HEK293T (cell line): Measurements from ENCODE around the gene ZNF492.

ENCODE experiments used
- BHLHE40 ChIP-seq: fragments of 450-650 bp; IDR thresholded peaks from 2 replicates; pipeline ENCODE4 v1.6.1; 2016; ENCODE audit warnings: mild to moderate bottlenecking, moderate library complexity, borderline replicate concordance
- ELF4 ChIP-seq: fragments of 450-650 bp; IDR thresholded peaks from 2 replicates; pipeline ENCODE4 v1.6.1; 2017; ENCODE audit warnings: antibody characterized with exemption
- FOXK2 ChIP-seq: fragments of 450-650 bp; IDR thresholded peaks from 2 replicates; pipeline ENCODE4 v1.6.1; 2016; ENCODE audit warnings: mild to moderate bottlenecking
- FOXM1 ChIP-seq: fragments of 450-650 bp; IDR thresholded peaks from 2 replicates; pipeline ENCODE4 v1.6.1; 2017; ENCODE audit warnings: mild to moderate bottlenecking, borderline replicate concordance
- HDGF ChIP-seq: fragments of 450-650 bp; IDR thresholded peaks from 2 replicates; pipeline ENCODE4 v1.6.1; 2017; ENCODE audit warnings: antibody characterized with exemption, borderline replicate concordance
- L3MBTL2 ChIP-seq: fragments of 450-650 bp; conservative IDR thresholded peaks from 2 replicates; pipeline ENCODE4 v1.6.1; 2016; ENCODE audit warnings: mild to moderate bottlenecking
- NFRKB ChIP-seq: fragments of 450-650 bp; IDR thresholded peaks from 2 replicates; pipeline ENCODE4 v1.6.1; 2016; ENCODE audit warnings: mild to moderate bottlenecking, moderate library complexity
- SP1 ChIP-seq: fragments of 450-650 bp; IDR thresholded peaks from 2 replicates; pipeline ENCODE4 v1.6.1; 2017
- SUZ12 ChIP-seq: fragments of 450-650 bp; IDR thresholded peaks from 2 replicates; pipeline ENCODE4 v1.6.1; 2016; ENCODE audit warnings: mild to moderate bottlenecking
- TARDBP ChIP-seq: fragments of 450-650 bp; IDR thresholded peaks from 2 replicates; pipeline ENCODE4 v1.6.1; 2016

- TF ChIP-seq FOXM1: no peak
- TF ChIP-seq L3MBTL2: no peak
- TF ChIP-seq FOXK2: no peak
- no peak for TF ChIP-seq TARDBP
- no peak for TF ChIP-seq NFRKB
- no peak for TF ChIP-seq BHLHE40
- TF ChIP-seq SP1: no peak
- no peak for TF ChIP-seq HDGF
- TF ChIP-seq ELF4: no peak
- TF ChIP-seq SUZ12: no peak
Observed at GRCh38 chr19:22603518-22604440, 30.3 kb upstream of the ZNF492 start.
